Fibroblast of lung (primary cell): ENCODE measurements around the gene DALRD3. TPM values are rescaled to one million over a fixed set of nuclear protein-coding genes. Genes with fewer than 3 reads are reported as not detected.

Source experiments
- DNase-seq, 2 donors: peaks; one replicate each; pipeline versions ENCODE4 v3.0.0 to v3.0.0-alpha.2; 2010; ENCODE audit warnings: low read depth in 2 of 2
- H2AFZ ChIP-seq: 2 replicates; pipeline ENCODE4 v1.5.1; 2012; ENCODE audit warnings: low read length, control low read depth, inconsistent platforms
- H3K27ac ChIP-seq: 2 replicates; pipeline ENCODE4 v1.5.1; 2011; ENCODE audit warnings: low read length, control low read depth; ENCODE audit not compliant: insufficient read depth
- H3K27me3 ChIP-seq: 2 replicates; pipeline ENCODE4 v1.5.1; 2011; ENCODE audit warnings: mild to moderate bottlenecking, low read length; ENCODE audit not compliant: control insufficient read depth, insufficient read depth
- H3K36me3 ChIP-seq: 2 replicates; pipeline ENCODE4 v1.5.1; 2011; ENCODE audit warnings: low read length; ENCODE audit not compliant: control insufficient read depth, insufficient read depth
- H3K4me1 ChIP-seq: 2 replicates; pipeline ENCODE4 v1.5.1; 2011; ENCODE audit warnings: low read length; ENCODE audit not compliant: control insufficient read depth, insufficient read depth; ENCODE audit errors: extremely low read depth
- H3K4me2 ChIP-seq: 2 replicates; pipeline ENCODE4 v1.5.1; 2011; ENCODE audit warnings: low read length, control low read depth; ENCODE audit not compliant: insufficient read depth; ENCODE audit errors: extremely low read depth
- H3K4me3 ChIP-seq, 4 experiments: fragments of 200-600 bp in 1 of 4; sonication (generic) in 1 of 4; replicated peaks in 1 of 4; 2 replicates each; pipeline ENCODE4 v1.5.1; 2011 to 2016; ENCODE audit warnings: low read length in 4 of 4, low read depth in 3 of 4, mild to moderate bottlenecking in 3 of 4, control low read depth in 2 of 4, inconsistent platforms in 1 of 4, mixed read lengths in 1 of 4; ENCODE audit not compliant: insufficient read depth in 1 of 4; ENCODE audit errors: control extremely low read depth in 1 of 4
- H3K79me2 ChIP-seq: 2 replicates; pipeline ENCODE4 v1.5.1; 2012; ENCODE audit warnings: mild to moderate bottlenecking, low read length, inconsistent platforms; ENCODE audit not compliant: control insufficient read depth, insufficient read depth
- H3K9ac ChIP-seq: 2 replicates; pipeline ENCODE4 v1.5.1; 2011; ENCODE audit warnings: mild to moderate bottlenecking, low read length, control low read depth; ENCODE audit not compliant: insufficient read depth
- H3K9me3 ChIP-seq: 2 replicates; pipeline ENCODE4 v1.5.1; 2012; ENCODE audit warnings: low read depth, low read length; ENCODE audit not compliant: control insufficient read depth, insufficient read depth
- H4K20me1 ChIP-seq: 2 replicates; pipeline ENCODE4 v1.5.1; 2011; ENCODE audit warnings: low read length; ENCODE audit not compliant: control insufficient read depth, insufficient read depth; ENCODE audit errors: extremely low read depth
- EZH2 ChIP-seq: IDR thresholded peaks from 2 replicates; pipeline ENCODE4 v1.5.1; 2012; ENCODE audit warnings: low read length, control low read depth, mild to moderate bottlenecking; ENCODE audit errors: missing control alignments
- polyA plus RNA-seq, 2 donors: library from polyadenylated mRNA; depleted of rRNA in 1 of 2; stranded (reverse) in 1 of 2; unstranded in 1 of 2; fragments of >200 nt; gene quantifications; 2 replicates each; pipeline ENCODE4 v1.2.1, GENCODE V29; 2011 to 2012; ENCODE audit warnings: missing spikeins in 1 of 2
- total RNA-seq: library from RNA; depleted of rRNA; stranded (reverse); fragments of >200 nt; gene quantifications from 2 replicates; pipeline ENCODE4 v1.2.1, GENCODE V29; 2014
- TF ChIP-seq, protein P1 (sequence below), 2 donors: IDR thresholded peaks in 1 of 2; conservative IDR thresholded peaks in 1 of 2; 1 replicate in 1 of 2; 2 replicates in 1 of 2; pipeline ENCODE4 v1.5.1; 2011 to 2012; ENCODE audit warnings: low read length in 2 of 2, control low read depth in 1 of 2, inconsistent platforms in 1 of 2, low read depth in 1 of 2, mild to moderate bottlenecking in 1 of 2

The DALRD3 gene
- total and polyA plus RNA-seq, 2 donors (not counting 1 experiment from before 2014, with no cell fraction given): 40.2 to 70.2 TPM

DNA sequence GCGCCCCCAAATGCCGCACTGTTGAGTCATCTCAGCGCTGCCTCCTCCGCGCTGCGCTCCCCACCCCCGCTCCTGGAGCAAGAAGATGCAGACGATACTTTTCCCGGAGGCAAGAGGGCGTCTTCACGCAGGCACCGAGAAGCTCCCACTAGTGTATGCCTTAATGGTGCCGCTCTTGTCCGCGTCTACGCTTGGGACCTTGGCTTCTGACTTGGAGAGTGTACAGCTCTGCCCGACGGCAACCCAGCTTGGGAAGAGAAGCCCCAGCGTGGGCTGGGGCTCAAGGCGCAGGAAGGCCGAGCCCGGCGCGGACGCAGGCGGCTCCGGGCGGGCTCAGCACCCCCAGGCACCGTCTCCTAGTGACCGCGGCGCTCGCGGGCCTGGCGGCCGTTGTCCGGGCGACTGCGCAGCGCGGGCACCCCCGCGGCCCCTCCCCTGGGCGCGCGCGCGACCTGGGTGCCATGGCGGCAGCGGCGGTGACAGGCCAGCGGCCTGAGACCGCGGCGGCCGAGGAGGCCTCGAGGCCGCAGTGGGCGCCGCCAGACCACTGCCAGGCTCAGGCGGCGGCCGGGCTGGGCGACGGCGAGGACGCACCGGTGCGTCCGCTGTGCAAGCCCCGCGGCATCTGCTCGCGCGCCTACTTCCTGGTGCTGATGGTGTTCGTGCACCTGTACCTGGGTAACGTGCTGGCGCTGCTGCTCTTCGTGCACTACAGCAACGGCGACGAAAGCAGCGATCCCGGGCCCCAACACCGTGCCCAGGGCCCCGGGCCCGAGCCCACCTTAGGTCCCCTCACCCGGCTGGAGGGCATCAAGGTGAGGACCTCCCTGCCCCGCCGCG lies 28.4 kb downstream of the DALRD3 start, which contains the start of gene P4HTM:
Gene P4HTM (plus strand): TSS at position 446 of the 840 bp plus-strand sequence. CDS start 16 bp downstream, at position 462.
- Histone ChIP-seq H2AFZ (peak within 1 kb of the TSS; percentile 86), H3K36me3 (peaks cover 2% of the 10 kb centered on the region), H3K9me3 (no peaks in the 10 kb centered on the region), H3K4me2 (peak within 1 kb of the TSS; percentile 81), H3K9ac (peak within 1 kb of the TSS; percentile 92), H3K27me3 (no peaks in the 10 kb centered on the region), H3K4me3 (peak within 1 kb of the TSS; percentile 79 to 85 (median 82)), H4K20me1 (no peaks in the 10 kb centered on the region), H3K27ac (peak within 1 kb of the TSS; percentile 94), H3K4me1 (peaks cover 12% of the 10 kb centered on the region), H3K79me2 (peaks cover 25% of the 10 kb centered on the region)
- TF ChIP-seq EZH2: no peak
- TF ChIP-seq, protein P1, sequence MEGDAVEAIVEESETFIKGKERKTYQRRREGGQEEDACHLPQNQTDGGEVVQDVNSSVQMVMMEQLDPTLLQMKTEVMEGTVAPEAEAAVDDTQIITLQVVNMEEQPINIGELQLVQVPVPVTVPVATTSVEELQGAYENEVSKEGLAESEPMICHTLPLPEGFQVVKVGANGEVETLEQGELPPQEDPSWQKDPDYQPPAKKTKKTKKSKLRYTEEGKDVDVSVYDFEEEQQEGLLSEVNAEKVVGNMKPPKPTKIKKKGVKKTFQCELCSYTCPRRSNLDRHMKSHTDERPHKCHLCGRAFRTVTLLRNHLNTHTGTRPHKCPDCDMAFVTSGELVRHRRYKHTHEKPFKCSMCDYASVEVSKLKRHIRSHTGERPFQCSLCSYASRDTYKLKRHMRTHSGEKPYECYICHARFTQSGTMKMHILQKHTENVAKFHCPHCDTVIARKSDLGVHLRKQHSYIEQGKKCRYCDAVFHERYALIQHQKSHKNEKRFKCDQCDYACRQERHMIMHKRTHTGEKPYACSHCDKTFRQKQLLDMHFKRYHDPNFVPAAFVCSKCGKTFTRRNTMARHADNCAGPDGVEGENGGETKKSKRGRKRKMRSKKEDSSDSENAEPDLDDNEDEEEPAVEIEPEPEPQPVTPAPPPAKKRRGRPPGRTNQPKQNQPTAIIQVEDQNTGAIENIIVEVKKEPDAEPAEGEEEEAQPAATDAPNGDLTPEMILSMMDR (conservative IDR thresholded peaks at IDR 0.05 in 1 of 2, IDR thresholded peaks at IDR 0.05 in 1 of 2; ENCODE audit: low read depth in 1 of 2, low read length in 2 of 2): peak; percentile 55 to 61
- peak; percentile 91 to 95 for DNase-seq

DNA sequence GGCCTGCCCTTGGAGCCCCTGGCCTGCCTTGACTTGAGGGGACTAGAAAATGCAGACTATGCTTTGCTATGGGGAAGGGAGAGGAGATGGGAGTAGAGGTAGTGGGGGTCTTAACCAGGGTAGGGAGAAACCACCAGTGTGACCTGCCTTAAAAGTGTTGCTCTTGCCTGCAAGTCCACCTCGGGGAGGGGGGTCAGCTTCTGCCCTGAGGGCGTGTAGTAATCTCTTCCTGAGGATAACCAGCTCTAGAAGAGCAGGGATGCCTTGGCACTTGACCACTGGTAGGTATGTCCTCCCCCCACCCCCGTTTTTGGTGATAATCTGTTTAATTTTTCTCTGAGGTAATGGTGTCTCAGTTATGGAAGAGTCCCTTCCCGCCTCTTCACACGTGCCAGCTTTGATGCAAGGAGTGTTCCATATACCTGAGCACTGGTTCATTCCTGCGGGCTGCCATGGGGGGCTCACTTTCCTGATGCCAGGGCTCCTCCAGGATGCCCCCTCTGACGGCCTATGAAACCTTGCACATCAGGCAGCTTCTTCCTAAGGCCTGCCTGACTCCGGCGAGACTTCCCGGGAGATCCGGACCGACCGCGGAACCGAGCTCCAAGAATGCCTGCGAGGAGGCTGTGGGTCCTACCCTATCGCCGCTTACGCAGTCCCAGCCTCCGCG lies 29.1 kb downstream of the DALRD3 start:
- Histone ChIP-seq H4K20me1 (no peaks in the 10 kb centered on the region), H3K36me3 (peaks cover 2% of the 10 kb centered on the region), H3K79me2 (peaks cover 25% of the 10 kb centered on the region), H3K27me3 (no peaks in the 10 kb centered on the region), H2AFZ (peak overlapping the region; percentile 60), H3K4me3 (peak overlapping the region; percentile 50 to 85 (median 78)), H3K4me1 (peaks cover 12% of the 10 kb centered on the region), H3K9ac (peak overlapping the region; percentile 92), H3K4me2 (peak overlapping the region; percentile 69), H3K9me3 (no peaks in the 10 kb centered on the region), H3K27ac (peak overlapping the region; percentile 94)
- peak in 1 of 2 donors; percentile 17 for DNase-seq
- TF ChIP-seq EZH2: no peak
- TF ChIP-seq, protein P1 (conservative IDR thresholded peaks at IDR 0.05 in 1 of 2, IDR thresholded peaks at IDR 0.05 in 1 of 2; ENCODE audit: low read depth in 1 of 2, low read length in 2 of 2): no peak

DNA sequence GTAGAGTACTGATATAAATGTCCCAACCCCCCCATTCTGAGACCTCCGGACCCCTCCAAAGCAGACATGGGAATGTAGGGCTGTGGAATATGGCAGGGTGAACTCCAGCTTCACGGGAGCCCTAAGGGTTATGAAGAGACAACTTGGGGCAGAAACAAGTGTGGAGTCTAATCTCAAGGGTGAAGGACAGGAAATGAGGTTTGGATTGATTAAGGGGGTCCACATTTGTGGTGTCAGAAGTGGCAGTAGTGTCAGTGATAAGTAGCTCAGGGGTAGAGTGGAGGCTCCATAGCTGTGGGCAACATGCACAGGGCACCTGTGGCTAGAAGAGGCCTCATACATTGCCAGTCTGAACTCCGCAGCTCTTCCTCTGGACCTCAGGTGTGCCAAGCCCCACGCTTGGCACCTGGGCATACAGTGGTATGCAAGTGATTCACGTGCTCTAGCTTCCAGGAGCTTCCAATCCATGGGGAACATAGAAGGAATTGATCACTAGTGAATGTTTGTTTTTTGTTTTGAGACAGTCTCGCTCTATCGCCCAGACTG lies 32.5 kb downstream of the DALRD3 start:
- Histone ChIP-seq H3K27me3 (no peaks in the 10 kb centered on the region), H3K9me3 (no peaks in the 10 kb centered on the region), H3K9ac (no peak overlapping the region), H3K36me3 (peaks cover 2% of the 10 kb centered on the region), H3K27ac (no peak overlapping the region), H4K20me1 (no peaks in the 10 kb centered on the region), H2AFZ (no peak overlapping the region), H3K79me2 (peaks cover 7% of the 10 kb centered on the region), H3K4me2 (no peak overlapping the region), H3K4me3 (no peak overlapping the region), H3K4me1 (peaks cover 5% of the 10 kb centered on the region)
- DNase-seq: no peak
- TF ChIP-seq, protein P1 (conservative IDR thresholded peaks at IDR 0.05 in 1 of 2, IDR thresholded peaks at IDR 0.05 in 1 of 2; ENCODE audit: low read depth in 1 of 2, low read length in 2 of 2): no peak
- TF ChIP-seq EZH2: no peak
